Bronchial epithelial cell (primary cell): Measurements from ENCODE around the gene KISS1. TPM values are rescaled to one million over a fixed set of nuclear protein-coding genes. Genes with fewer than 3 reads are reported as not detected.

Source experiments
- DNase-seq: peaks from one replicate; pipeline ENCODE4 v3.0.0-alpha.2; 2010; ENCODE audit warnings: low read depth
- FAIRE-seq: peaks from 2 replicates; lab custom pipeline; 2011; peaks lifted over from hg19 to GRCh38; lab: Jason Lieb, UNC
- H3K27me3 ChIP-seq: 2 replicates; pipeline ENCODE4 v1.5.1; 2011; ENCODE audit warnings: low read length; ENCODE audit not compliant: control insufficient read depth, insufficient read depth
- H3K36me3 ChIP-seq: 2 replicates; pipeline ENCODE4 v1.5.1; 2011; ENCODE audit warnings: low read length; ENCODE audit not compliant: control insufficient read depth, insufficient read depth
- H3K4me3 ChIP-seq: 2 replicates; pipeline ENCODE4 v1.5.1; 2011; ENCODE audit warnings: mild to moderate bottlenecking, low read depth, low read length, control low read depth
- CTCF ChIP-seq: IDR thresholded peaks from 2 replicates; pipeline ENCODE4 v1.5.1; 2011; ENCODE audit warnings: mild to moderate bottlenecking, moderate library complexity, low read length, control low read depth, inconsistent platforms; ENCODE audit not compliant: insufficient read depth, severe bottlenecking
- total RNA-seq: library from RNA; depleted of rRNA; stranded (reverse); fragments of >200 nt; gene quantifications from 2 replicates; pipeline ENCODE4 v1.2.1, GENCODE V29; 2014

The KISS1 gene
- total RNA-seq, 1 donor from 2014 or later = not detected

GRCh38 chr1:204141131-204141530 lies 55.2 kb downstream of the KISS1 start:
- Histone ChIP-seq H3K36me3 (peaks cover 11% of the 10 kb centered on the region), H3K4me3 (no peak overlapping the region), H3K27me3 (no peaks in the 10 kb centered on the region)
- no peak for TF ChIP-seq CTCF
- no peak for DNase-seq
- FAIRE-seq = no peak

Other genes with a start within 250 kb of the KISS1 start
- 3.2 and 8.8 TPM in 2 replicates for gene SOX13, start 123.4 kb downstream of the KISS1 start, total RNA-seq
- 58.7 and 70.4 TPM in 2 replicates for gene ETNK2, start 44.4 kb downstream of the KISS1 start, total RNA-seq
- gene REN, start 30.2 kb downstream of the KISS1 start, total RNA-seq = 0.26 TPM in 2 replicates
- gene GOLT1A, start 17.5 kb upstream of the KISS1 start, total RNA-seq = 1.2 and 1.8 TPM in 2 replicates
- 2.1 and 3.5 TPM in 2 replicates for gene PLEKHA6, start 163.4 kb upstream of the KISS1 start, total RNA-seq
- 23.4 and 33.2 TPM in 2 replicates for gene PPP1R15B, start 215.3 kb upstream of the KISS1 start, total RNA-seq